Metanephros (tissue), 2 donors: ENCODE measurements around the gene DUOX2. TPM values are rescaled to one million over a fixed set of nuclear protein-coding genes. Genes with fewer than 3 reads are reported as not detected.

Experiments used
- small RNA-seq: library from RNA; depleted of rRNA; stranded (forward); fragments of <200 nt; gene quantifications from one replicate; pipeline ENCODE3, GENCODE V24; 2014; ENCODE audit warnings: low replicate concordance
- total RNA-seq: library from RNA; depleted of rRNA; stranded (reverse); fragments of >200 nt; gene quantifications from one replicate; pipeline ENCODE4 v1.2.3, GENCODE V29; 2014

The DUOX2 gene
- total RNA-seq, result 0.06 TPM

DNA sequence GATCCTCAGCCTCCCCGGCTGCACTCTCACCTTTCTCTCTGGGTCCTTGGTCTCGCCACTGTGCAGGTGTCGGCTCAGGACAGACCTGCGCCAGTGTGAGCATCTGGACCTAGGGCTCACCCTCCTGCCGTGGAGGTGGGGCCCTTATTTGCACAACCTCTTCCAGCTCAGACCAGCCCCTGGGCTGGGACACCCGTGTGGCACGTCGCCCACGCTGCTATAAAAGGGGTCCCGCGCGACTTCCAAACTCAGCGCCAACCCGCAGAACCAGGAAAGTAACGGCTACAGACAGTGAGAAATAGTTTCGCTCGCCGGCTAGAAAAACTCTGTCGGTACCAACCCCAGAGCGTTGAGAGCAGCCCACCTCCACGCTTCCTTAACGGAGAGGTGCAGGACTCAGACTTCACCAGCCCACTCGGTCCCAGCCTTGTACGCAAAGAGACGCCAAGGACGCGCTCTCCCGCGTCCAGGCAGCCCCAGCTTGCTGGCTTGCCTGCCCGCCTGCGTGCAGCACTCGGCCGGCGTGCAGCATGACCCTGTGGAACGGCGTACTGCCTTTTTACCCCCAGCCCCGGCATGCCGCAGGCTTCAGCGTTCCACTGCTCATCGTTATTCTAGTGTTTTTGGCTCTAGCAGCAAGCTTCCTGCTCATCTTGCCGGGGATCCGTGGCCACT is at the start of gene DUOX2, which contains the start of gene DUOXA2:
Gene DUOX2, minus strand, starts transcription at position 97 of the 675 bp plus-strand sequence. CDS start 761 bp downstream, outside the sequence.
Gene DUOXA2, plus strand, starts transcription at position 251 of the 675 bp plus-strand sequence. Its CDS starts 280 bp downstream, at position 531.

DNA sequence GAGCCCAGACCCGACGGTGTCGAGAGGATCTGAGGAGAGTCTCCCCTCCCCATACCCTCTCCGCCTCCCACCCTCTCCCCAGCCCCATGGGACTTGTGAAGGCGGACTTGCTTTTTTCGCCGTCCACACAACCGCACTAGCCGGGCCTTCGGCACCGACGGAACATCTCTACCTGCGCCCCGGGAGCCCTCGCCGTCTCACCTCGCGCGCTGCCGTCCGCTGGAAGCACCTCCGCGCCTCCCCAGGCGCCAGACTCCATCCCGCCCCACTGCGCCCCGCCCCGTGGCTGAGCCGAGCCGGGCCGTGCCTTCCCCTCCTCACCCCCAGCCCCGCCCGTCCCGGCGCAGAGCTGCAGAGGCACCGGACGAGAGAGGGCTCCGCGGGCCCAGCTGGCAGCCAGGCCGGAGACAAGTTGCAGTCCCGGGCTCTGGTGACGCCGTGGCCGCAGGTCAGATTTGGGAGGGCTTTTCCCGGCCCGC is 15.7 kb upstream of the DUOX2 start, which contains the start of the genes DUOX1 and DUOXA1:
Gene DUOX1, plus strand, starts transcription at position 344 of the 479 bp plus-strand sequence. CDS start 1,973 bp downstream, outside the sequence.
Gene DUOXA1, minus strand, starts transcription at position 229 of the 479 bp plus-strand sequence. CDS start 6,865 bp downstream, outside the sequence.

Small RNA genes lying within 50 kb of the gene (small RNA-seq; reads per million reads assigned to genes)
- gene RF00019, result not detected

Other genes with a start within 250 kb of the DUOX2 start
- gene TERB2, start 157.5 kb downstream of the DUOX2 start, total RNA-seq, result not detected
- 20.5 TPM for gene SORD, start 91.0 kb downstream of the DUOX2 start, total RNA-seq
- not detected for gene DUOXA2, start 154 bp upstream of the DUOX2 start, total RNA-seq
- gene DUOXA1, start 15.7 kb upstream of the DUOX2 start, total RNA-seq, result 0.93 TPM
- gene DUOX1, start 15.8 kb upstream of the DUOX2 start, total RNA-seq, result 1.8 TPM
- gene SHF, start 73.8 kb upstream of the DUOX2 start, total RNA-seq, result 9.1 TPM
- gene SLC28A2, start 138.1 kb upstream of the DUOX2 start, total RNA-seq, result 0.23 TPM